ENCODE results near the gene THOC3. TPM values are rescaled to one million over a fixed set of nuclear protein-coding genes. Genes with fewer than 3 reads are reported as not detected.
"Not testable (repeated sequence)": the region's sequence is repeated elsewhere in the genome, so short reads cannot be mapped to it uniquely, and the experiment has no call there.

Gene THOC3
- 76.3 and 77.1 TPM in 2 replicates for total RNA-seq
- long read RNA-seq, transcript THOC3-201 (6 exons, 1,589 nt) = major isoform, 488 of 538 reads
- long read RNA-seq, transcript THOC3-208 (5 exons, 1,796 nt) = minor isoform, 10 of 538 reads
- long read RNA-seq, partial matches to known transcripts = 8 of 538 reads
- long read RNA-seq, other reads (novel, unspliced or antisense) = 32 of 538 reads

- not testable (repeated sequence) for H3K9me3 Mint-ChIP-seq (ENCODE audit: low read depth); H3K4me1 Mint-ChIP-seq (ENCODE audit: low read depth); H3K27ac Mint-ChIP-seq; H3K36me3 Mint-ChIP-seq (ENCODE audit: insufficient read depth); H3K27me3 Mint-ChIP-seq
- peak within 1 kb of the TSS; percentile 86 for H3K4me3 Mint-ChIP-seq (ENCODE audit: low read depth)
- DNase-seq (ENCODE audit: low spot score, unreplicated experiment) = peak; percentile 50
- peak; percentile 17 for TF ChIP-seq CTCF (IDR thresholded peaks at IDR 0.05; ENCODE audit: unreplicated experiment)
Measured at GRCh38 chr5:175967471-175968372, at the start of gene THOC3. Gene THOC3, minus strand, starts transcription at chr5:175968315. Its CDS starts 107 bp downstream, at chr5:175968208.

- H3K27ac Mint-ChIP-seq; H3K27me3 Mint-ChIP-seq; H3K36me3 Mint-ChIP-seq (ENCODE audit: insufficient read depth); DNase-seq (ENCODE audit: low spot score, unreplicated experiment); H3K9me3 Mint-ChIP-seq (ENCODE audit: low read depth); H3K4me3 Mint-ChIP-seq (ENCODE audit: low read depth); H3K4me1 Mint-ChIP-seq (ENCODE audit: low read depth): not testable (repeated sequence)
Measured at GRCh38 chr5:176017324-176017723, 49.2 kb upstream of the THOC3 start.

DNA sequence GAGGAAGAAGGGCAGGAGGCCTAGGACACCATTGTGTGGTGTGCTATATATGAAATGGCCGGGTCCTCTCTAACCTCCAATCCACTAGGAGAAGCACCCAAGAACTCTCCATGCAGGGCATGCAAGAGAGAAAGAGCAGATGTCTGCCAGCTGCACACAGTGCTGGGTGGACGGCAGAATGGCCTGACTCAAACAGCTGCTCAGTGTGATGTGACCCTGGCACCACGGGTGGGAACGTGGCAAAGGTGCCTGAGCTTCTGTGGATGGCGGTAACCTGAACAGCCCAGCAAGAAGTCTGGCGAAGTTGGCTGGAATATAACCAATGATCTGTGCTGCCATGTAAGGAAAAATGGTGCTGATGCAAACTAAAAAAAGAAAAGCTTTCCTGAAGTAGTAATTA, 46.2 kb upstream of the THOC3 start:
- DNase-seq (ENCODE audit: low spot score, unreplicated experiment); H3K4me3 Mint-ChIP-seq (ENCODE audit: low read depth); H3K4me1 Mint-ChIP-seq (ENCODE audit: low read depth); H3K27me3 Mint-ChIP-seq; H3K9me3 Mint-ChIP-seq (ENCODE audit: low read depth); H3K36me3 Mint-ChIP-seq (ENCODE audit: insufficient read depth); H3K27ac Mint-ChIP-seq: not testable (repeated sequence)

DNA sequence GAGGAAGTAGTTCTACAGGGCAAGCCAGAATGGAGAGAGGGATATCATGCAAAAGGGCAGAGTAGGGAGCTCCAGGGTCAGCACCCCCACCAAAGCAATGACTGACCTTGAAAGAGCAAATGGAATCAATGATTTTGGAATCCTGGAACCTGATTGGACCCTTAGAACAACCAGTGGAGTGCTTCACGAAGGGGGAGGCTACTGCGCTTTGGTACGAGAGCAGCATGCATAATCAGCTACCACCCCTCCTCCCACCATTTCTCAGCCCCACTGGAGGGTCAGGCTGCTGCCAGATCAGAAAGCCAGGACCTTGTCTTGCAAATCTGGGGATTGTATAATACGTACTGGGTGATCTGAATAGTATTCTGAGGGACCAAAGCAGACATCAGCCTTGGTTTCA, 43.0 kb upstream of the THOC3 start:
- not testable (repeated sequence) for H3K4me3 Mint-ChIP-seq (ENCODE audit: low read depth); H3K4me1 Mint-ChIP-seq (ENCODE audit: low read depth); H3K36me3 Mint-ChIP-seq (ENCODE audit: insufficient read depth); DNase-seq (ENCODE audit: low spot score, unreplicated experiment); H3K27me3 Mint-ChIP-seq; H3K27ac Mint-ChIP-seq; H3K9me3 Mint-ChIP-seq (ENCODE audit: low read depth)

DNA sequence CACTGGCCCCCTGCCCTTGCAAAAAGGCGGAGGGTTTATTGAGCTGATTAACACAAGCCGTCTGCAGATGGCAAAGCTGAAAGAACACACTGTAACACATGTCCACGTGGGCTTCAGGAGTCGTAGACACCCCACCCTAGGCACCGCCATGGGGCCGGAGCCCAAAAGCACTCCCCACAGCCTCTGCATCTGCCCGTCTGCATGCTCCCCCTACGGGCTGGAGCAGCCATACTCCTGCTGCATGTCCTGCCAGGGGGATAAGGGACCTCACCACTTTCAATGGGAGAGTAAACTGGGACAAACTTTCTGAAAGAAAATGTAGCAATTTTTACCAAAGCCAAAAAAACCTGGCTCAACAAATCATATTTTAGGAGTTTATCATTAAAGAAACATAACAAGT, 42.1 kb upstream of the THOC3 start:
- not testable (repeated sequence) for H3K4me3 Mint-ChIP-seq (ENCODE audit: low read depth); H3K9me3 Mint-ChIP-seq (ENCODE audit: low read depth); DNase-seq (ENCODE audit: low spot score, unreplicated experiment); H3K4me1 Mint-ChIP-seq (ENCODE audit: low read depth); H3K27ac Mint-ChIP-seq; H3K27me3 Mint-ChIP-seq; H3K36me3 Mint-ChIP-seq (ENCODE audit: insufficient read depth)

GRCh38 chr5:176007220-176007619, 39.1 kb upstream of the THOC3 start:
- not testable (repeated sequence) for H3K27me3 Mint-ChIP-seq; DNase-seq (ENCODE audit: low spot score, unreplicated experiment); H3K27ac Mint-ChIP-seq; H3K36me3 Mint-ChIP-seq (ENCODE audit: insufficient read depth); H3K4me3 Mint-ChIP-seq (ENCODE audit: low read depth); H3K9me3 Mint-ChIP-seq (ENCODE audit: low read depth); H3K4me1 Mint-ChIP-seq (ENCODE audit: low read depth)

- not testable (repeated sequence) for DNase-seq (ENCODE audit: low spot score, unreplicated experiment); H3K4me1 Mint-ChIP-seq (ENCODE audit: low read depth); H3K36me3 Mint-ChIP-seq (ENCODE audit: insufficient read depth); H3K4me3 Mint-ChIP-seq (ENCODE audit: low read depth); H3K27ac Mint-ChIP-seq; H3K27me3 Mint-ChIP-seq; H3K9me3 Mint-ChIP-seq (ENCODE audit: low read depth)
Measured at GRCh38 chr5:176006819-176007218, 38.7 kb upstream of the THOC3 start.

DNA sequence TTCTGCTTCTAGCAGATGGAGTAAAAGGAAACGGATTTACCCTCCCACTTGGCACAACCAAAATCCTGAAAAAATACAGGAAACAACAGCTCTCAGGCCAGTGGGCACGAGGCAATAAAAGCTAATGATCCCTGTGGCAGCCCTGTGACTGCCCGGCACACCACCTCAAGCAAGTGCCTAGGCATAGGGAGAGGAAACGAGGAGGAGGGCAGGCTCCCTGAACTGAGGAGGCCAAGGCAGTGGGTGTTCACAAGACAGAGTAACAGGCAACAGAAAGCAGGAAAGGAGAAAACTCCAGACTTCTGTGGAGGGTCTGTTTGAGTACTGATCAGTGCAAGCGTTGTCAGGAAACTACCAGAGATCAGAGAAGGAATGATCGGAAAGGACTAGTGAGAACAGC, 29.9 kb upstream of the THOC3 start:
- not testable (repeated sequence) for H3K4me1 Mint-ChIP-seq (ENCODE audit: low read depth); H3K27me3 Mint-ChIP-seq; H3K36me3 Mint-ChIP-seq (ENCODE audit: insufficient read depth)

DNA sequence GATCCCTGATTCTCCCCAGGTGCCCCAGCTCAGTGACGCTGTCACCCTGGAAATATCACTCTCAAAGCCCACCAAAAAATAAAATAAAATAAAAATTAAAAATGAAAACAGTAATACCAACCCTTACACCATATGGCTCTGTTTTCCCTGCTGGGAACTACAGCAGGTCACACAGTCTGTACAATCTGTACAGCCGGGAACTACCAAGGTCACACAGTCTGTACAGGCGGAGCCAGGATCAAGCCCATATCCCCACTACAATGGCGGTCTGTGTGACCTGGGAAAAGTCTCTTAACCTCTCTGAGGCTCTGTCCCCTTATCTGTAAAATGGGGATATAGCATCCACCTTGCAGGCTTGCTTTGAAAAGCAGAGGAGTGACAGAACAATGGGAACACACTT, 29.4 kb upstream of the THOC3 start:
- H3K4me1 Mint-ChIP-seq (ENCODE audit: low read depth); H3K4me3 Mint-ChIP-seq (ENCODE audit: low read depth); DNase-seq (ENCODE audit: low spot score, unreplicated experiment); H3K27me3 Mint-ChIP-seq; H3K9me3 Mint-ChIP-seq (ENCODE audit: low read depth); H3K36me3 Mint-ChIP-seq (ENCODE audit: insufficient read depth); H3K27ac Mint-ChIP-seq: not testable (repeated sequence)

More for the DNA sequence above, 29.9 kb upstream of the THOC3 start:
- H3K9me3 Mint-ChIP-seq (ENCODE audit: low read depth); H3K4me3 Mint-ChIP-seq (ENCODE audit: low read depth); DNase-seq (ENCODE audit: low spot score, unreplicated experiment); H3K27ac Mint-ChIP-seq: not testable (repeated sequence)

GRCh38 chr5:175996791-175997190, 28.7 kb upstream of the THOC3 start:
- not testable (repeated sequence) for H3K27ac Mint-ChIP-seq; H3K4me1 Mint-ChIP-seq (ENCODE audit: low read depth); H3K9me3 Mint-ChIP-seq (ENCODE audit: low read depth); DNase-seq (ENCODE audit: low spot score, unreplicated experiment); H3K36me3 Mint-ChIP-seq (ENCODE audit: insufficient read depth); H3K27me3 Mint-ChIP-seq; H3K4me3 Mint-ChIP-seq (ENCODE audit: low read depth)

GRCh38 chr5:175995506-175995905, 27.4 kb upstream of the THOC3 start:
- not testable (repeated sequence) for H3K27me3 Mint-ChIP-seq; H3K4me3 Mint-ChIP-seq (ENCODE audit: low read depth); H3K36me3 Mint-ChIP-seq (ENCODE audit: insufficient read depth); DNase-seq (ENCODE audit: low spot score, unreplicated experiment); H3K27ac Mint-ChIP-seq; H3K9me3 Mint-ChIP-seq (ENCODE audit: low read depth); H3K4me1 Mint-ChIP-seq (ENCODE audit: low read depth)

- H3K4me1 Mint-ChIP-seq (ENCODE audit: low read depth); H3K36me3 Mint-ChIP-seq (ENCODE audit: insufficient read depth); H3K4me3 Mint-ChIP-seq (ENCODE audit: low read depth); DNase-seq (ENCODE audit: low spot score, unreplicated experiment); H3K27me3 Mint-ChIP-seq; H3K27ac Mint-ChIP-seq; H3K9me3 Mint-ChIP-seq (ENCODE audit: low read depth): not testable (repeated sequence)
Measured at GRCh38 chr5:175979371-175979995, 11.4 kb upstream of the THOC3 start.

Measured in progenitor cell of endocrine pancreas (in vitro differentiated cells).